Head of caudate nucleus (tissue), 42 donors: ENCODE data around the gene MYO1B.

Experiments
- DNase-seq, 42 donors: peaks; one replicate each; pipeline versions ENCODE4 v3.0.0 to v3.0.0-alpha.2; 2020 to 2021; ENCODE audit warnings: mixed read lengths in 7 of 42
- intact Hi-C: fragments of 100-400 bp; cut with DNase I; formaldehyde crosslinking; loops from one replicate; pipeline ENCODE4 v1.15.0; 2022

MYO1B gene

GRCh38 chr2:191343796-191344338 lies 98.7 kb downstream of the MYO1B start:
- no peak for DNase-seq
- intact Hi-C loops, result no loop called here

- intact Hi-C loops, result no loop called here
- no peak for DNase-seq
Measured at GRCh38 chr2:191345788-191346187, 100.6 kb downstream of the MYO1B start.

GRCh38 chr2:191347154-191347553 lies 102.0 kb downstream of the MYO1B start:
- no peak for DNase-seq
- intact Hi-C loops, result no loop called here

- DNase-seq, result no peak
- intact Hi-C loops, result no loop called here
Measured at GRCh38 chr2:191347881-191348280, 102.7 kb downstream of the MYO1B start.

GRCh38 chr2:191349990-191350389 lies 104.8 kb downstream of the MYO1B start:
- no peak for DNase-seq
- intact Hi-C loops, result no loop called here

- no peak for DNase-seq
- intact Hi-C loops, result no loop called here
Measured at GRCh38 chr2:191350826-191351225, 105.6 kb downstream of the MYO1B start.

- intact Hi-C loops, result no loop called here
- DNase-seq, result no peak
Measured at GRCh38 chr2:191351298-191351697, 106.1 kb downstream of the MYO1B start.

- no peak for DNase-seq
- intact Hi-C loops, result no loop called here
Measured at GRCh38 chr2:191351921-191352320, 106.7 kb downstream of the MYO1B start.

- DNase-seq, result no peak
- intact Hi-C loops, result no loop called here
Measured at GRCh38 chr2:191352536-191352935, 107.3 kb downstream of the MYO1B start.

GRCh38 chr2:191355170-191355758 lies 110.1 kb downstream of the MYO1B start:
- no peak for DNase-seq
- intact Hi-C loops, result no loop called here

GRCh38 chr2:191357678-191358077 lies 112.5 kb downstream of the MYO1B start:
- no peak for DNase-seq
- intact Hi-C loops, result no loop called here

- no peak for DNase-seq
- intact Hi-C loops, result no loop called here
Measured at GRCh38 chr2:191358325-191359025, 113.3 kb downstream of the MYO1B start.

- no peak for DNase-seq
- intact Hi-C loops, result no loop called here
Measured at GRCh38 chr2:191359133-191359532, 113.9 kb downstream of the MYO1B start.

- no peak for DNase-seq
- intact Hi-C loops, result no loop called here
Measured at GRCh38 chr2:191360918-191361317, 115.7 kb downstream of the MYO1B start.

- intact Hi-C loops, result no loop called here
Measured at GRCh38 chr2:191362841-191363240, 117.6 kb downstream of the MYO1B start.

GRCh38 chr2:191363267-191363666 lies 118.1 kb downstream of the MYO1B start:
- no peak for DNase-seq
- intact Hi-C loops, result no loop called here

More at GRCh38 chr2:191362841-191363240, 117.6 kb downstream of the MYO1B start:
- no peak for DNase-seq

GRCh38 chr2:191365089-191365488 lies 119.9 kb downstream of the MYO1B start:
- intact Hi-C loops, result no loop called here
- DNase-seq, result no peak

- intact Hi-C loops, result no loop called here
- no peak for DNase-seq
Measured at GRCh38 chr2:191366199-191366598, 121.0 kb downstream of the MYO1B start.

GRCh38 chr2:191369034-191369433 lies 123.8 kb downstream of the MYO1B start:
- intact Hi-C loops, result no loop called here
- DNase-seq, result no peak

GRCh38 chr2:191374366-191374765 lies 129.2 kb downstream of the MYO1B start:
- intact Hi-C loops, result no loop called here
- DNase-seq, result no peak

- intact Hi-C loops, result no loop called here
- DNase-seq, result no peak
Measured at GRCh38 chr2:191374939-191375338, 129.7 kb downstream of the MYO1B start.
